AG04450 (cell line): ENCODE results near the gene SLC47A2. TPM values are rescaled to one million over a fixed set of nuclear protein-coding genes. Genes with fewer than 3 reads are reported as not detected.

Experiments used
- CTCF ChIA-PET: fragments of 300-600, 350-600 bp; formaldehyde crosslinking; extraction: SDS; loops from one replicate; lab custom pipeline; 2022; ENCODE audit warnings: antibody characterized with exemption, inconsistent platforms; lab: Charles Lee
- POLR2A ChIA-PET: fragments of 350-600 bp; formaldehyde crosslinking; extraction: SDS; loops from one replicate; lab custom pipeline; 2021; ENCODE audit warnings: antibody characterized with exemption, inconsistent platforms; lab: Yijun Ruan, JAX
- DNase-seq: peaks from one replicate; pipeline ENCODE4 v3.0.0-alpha.2; 2011; ENCODE audit warnings: low read depth, low spot score
- H3K27ac ChIP-seq: one replicate; pipeline ENCODE4 v1.5.1; 2012; ENCODE audit warnings: low read depth, low read length, control low read depth
- H3K27me3 ChIP-seq: one replicate; pipeline ENCODE4 v1.6.0; 2012; ENCODE audit warnings: low read length; ENCODE audit not compliant: control insufficient read depth, insufficient read depth
- H3K4me3 ChIP-seq: 2 replicates; pipeline ENCODE4 v1.5.1; 2011; ENCODE audit warnings: mild to moderate bottlenecking, low read depth, low read length, control low read depth
- H3K9me3 ChIP-seq: 2 replicates; pipeline ENCODE4 v1.5.1; 2012; ENCODE audit warnings: low read length; ENCODE audit not compliant: control insufficient read depth, insufficient read depth
- polyA plus RNA-seq: library from polyadenylated mRNA; depleted of rRNA; stranded (reverse); fragments of >200 nt; gene quantifications from 2 replicates; pipeline ENCODE4 v1.2.3, GENCODE V29; 2011
- TF ChIP-seq, protein P1 (sequence below): IDR thresholded peaks from 2 replicates; pipeline ENCODE4 v1.5.1; 2011; ENCODE audit warnings: low read depth, low read length, control low read depth, inconsistent platforms

SLC47A2 gene
- polyA plus RNA-seq, 1 experiment: not detected

DNA sequence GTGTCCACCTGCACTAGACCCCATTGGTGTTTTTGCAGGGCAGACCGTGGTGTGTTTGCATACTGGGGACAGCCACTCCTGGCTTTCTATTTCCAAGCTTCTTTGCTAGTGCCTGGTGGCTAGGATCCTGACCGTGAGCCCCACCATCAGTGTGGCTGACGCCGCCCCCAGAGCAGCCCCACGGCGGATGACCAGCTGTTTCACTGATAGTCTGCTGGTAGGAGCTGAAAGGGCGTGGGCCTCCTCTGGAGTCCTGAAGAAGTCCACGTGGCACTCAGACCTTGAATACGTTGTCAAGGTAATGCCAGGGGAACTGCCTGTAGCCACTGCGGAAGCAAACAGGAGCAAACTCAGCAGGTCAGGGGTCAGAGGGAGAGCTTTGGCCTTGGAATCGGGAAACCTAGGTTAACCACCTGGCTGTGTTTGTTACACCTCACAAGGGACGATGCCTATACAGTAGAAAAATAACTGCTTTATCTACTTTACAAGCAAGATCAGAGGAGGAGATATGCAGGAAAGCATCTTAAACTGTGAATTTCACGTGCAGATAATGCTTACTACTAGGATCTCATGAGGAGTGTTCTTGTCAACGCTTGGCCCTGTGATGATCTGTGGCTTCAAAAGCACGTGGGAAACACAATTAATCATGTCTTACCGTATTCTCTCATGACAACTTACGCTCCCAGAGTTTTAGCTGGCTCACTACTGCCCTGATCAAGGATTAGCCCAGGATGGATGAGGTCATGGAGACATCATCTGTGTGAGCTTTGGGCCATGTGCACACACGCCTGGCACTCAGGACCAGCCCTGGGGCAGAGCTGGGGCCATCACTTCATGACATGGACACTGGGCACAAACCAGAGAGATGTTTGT lies 37.6 kb downstream of the SLC47A2 start:
- POLR2A ChIA-PET: no interaction called here
- TF ChIP-seq, protein P1, sequence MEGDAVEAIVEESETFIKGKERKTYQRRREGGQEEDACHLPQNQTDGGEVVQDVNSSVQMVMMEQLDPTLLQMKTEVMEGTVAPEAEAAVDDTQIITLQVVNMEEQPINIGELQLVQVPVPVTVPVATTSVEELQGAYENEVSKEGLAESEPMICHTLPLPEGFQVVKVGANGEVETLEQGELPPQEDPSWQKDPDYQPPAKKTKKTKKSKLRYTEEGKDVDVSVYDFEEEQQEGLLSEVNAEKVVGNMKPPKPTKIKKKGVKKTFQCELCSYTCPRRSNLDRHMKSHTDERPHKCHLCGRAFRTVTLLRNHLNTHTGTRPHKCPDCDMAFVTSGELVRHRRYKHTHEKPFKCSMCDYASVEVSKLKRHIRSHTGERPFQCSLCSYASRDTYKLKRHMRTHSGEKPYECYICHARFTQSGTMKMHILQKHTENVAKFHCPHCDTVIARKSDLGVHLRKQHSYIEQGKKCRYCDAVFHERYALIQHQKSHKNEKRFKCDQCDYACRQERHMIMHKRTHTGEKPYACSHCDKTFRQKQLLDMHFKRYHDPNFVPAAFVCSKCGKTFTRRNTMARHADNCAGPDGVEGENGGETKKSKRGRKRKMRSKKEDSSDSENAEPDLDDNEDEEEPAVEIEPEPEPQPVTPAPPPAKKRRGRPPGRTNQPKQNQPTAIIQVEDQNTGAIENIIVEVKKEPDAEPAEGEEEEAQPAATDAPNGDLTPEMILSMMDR: no peak
- Histone ChIP-seq H3K27ac (no peak overlapping the region), H3K27me3 (peaks cover 3% of the 10 kb centered on the region), H3K9me3 (no peaks in the 10 kb centered on the region), H3K4me3 (no peak overlapping the region)
- CTCF ChIA-PET: no interaction called here
- DNase-seq: no peak

DNA sequence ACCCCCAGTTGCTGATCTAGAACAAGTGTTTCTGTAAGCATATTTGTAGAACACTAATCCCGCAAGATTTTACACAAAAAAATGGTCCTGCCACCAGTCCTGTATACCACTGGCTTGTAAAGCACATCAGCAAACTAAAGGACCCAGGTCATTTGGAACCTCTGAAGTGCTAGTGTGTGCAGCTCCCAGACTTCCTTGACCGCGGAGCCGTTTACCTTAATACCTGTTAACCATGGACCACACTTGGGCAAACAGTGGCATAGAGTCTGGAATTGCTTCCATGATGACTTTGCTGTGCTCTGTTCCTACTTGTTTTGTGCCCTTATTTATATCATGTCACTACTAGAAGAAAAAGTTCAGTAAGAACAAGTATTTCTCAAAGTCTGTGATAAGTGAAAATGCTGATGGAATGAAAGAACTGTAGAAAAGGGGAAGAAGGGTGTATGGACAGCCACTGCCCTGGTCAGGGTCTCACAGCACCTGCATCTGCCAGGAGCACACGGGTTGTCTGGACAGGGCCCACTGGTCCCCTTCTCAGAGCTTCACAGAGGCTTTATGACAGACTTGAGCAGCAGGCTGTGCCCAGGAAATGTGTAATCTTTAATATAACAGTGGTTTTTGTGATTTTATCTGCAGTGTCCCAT lies 38.5 kb downstream of the SLC47A2 start:
- ChIA-PET CTCF (interaction anchor here (1.5 kb wide), 1 partner anchor 87 kb away, joined by 3 read pairs; no protein-coding TSS in a partner anchor), POLR2A (no interaction called here)
- no peak for DNase-seq
- Histone ChIP-seq H3K9me3 (no peaks in the 10 kb centered on the region), H3K27me3 (no peaks in the 10 kb centered on the region), H3K4me3 (no peak overlapping the region), H3K27ac (no peak overlapping the region)
- TF ChIP-seq, protein P1: no peak

DNA sequence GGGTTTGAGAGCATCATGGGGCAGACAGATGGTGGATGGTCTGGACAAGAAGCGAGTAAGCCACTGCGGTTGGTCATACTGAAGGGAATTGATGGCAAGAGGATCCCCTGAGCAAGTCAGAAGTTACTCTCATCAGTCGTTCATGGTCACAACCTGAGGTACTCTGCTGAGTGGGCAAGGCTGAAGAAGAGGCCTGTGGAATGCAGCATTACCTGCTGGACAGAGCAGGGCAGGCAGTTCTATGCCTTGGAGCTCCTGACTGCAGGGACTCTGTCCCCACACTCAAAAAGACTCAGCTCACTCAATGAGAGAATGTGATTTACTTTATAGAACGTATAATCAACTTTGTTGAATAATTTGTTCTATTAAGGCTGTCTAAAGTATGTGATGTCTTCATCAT lies 39.5 kb downstream of the SLC47A2 start:
- no peak for DNase-seq
- H3K27me3 ChIP-seq: no peaks in the 10 kb centered on the region
- CTCF ChIA-PET: interaction anchor here (1.5 kb wide), 1 partner anchor 88 kb away, joined by 3 read pairs; no protein-coding TSS in a partner anchor
- POLR2A ChIA-PET: no interaction called here
- TF ChIP-seq, protein P1: no peak
- H3K9me3 ChIP-seq: no peaks in the 10 kb centered on the region
- H3K27ac ChIP-seq: no peak overlapping the region
- H3K4me3 ChIP-seq: no peak overlapping the region

DNA sequence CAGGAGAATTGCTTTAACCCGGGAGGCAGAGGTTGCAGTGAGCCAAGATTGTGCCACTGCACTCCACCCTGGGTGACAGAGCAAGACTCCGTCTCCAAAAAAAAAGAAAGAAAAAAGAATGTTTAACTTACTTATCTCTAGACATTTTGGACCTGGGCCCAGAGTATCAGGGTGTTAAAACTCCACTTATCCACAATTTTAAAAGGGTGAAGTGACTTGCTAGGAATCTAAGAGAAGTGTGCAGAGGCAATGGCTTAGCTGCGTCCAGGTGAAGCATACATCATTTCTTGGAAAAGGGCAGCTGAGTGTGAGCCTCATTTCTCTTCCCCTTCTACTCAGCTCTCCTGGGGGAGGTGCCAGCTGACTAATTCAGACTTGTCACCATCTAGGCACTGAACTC lies 42.8 kb downstream of the SLC47A2 start:
- H3K27me3 ChIP-seq: no peaks in the 10 kb centered on the region
- no peak for DNase-seq
- no peak overlapping the region for H3K27ac ChIP-seq
- POLR2A ChIA-PET: no interaction called here
- H3K9me3 ChIP-seq: no peaks in the 10 kb centered on the region
- no peak overlapping the region for H3K4me3 ChIP-seq
- CTCF ChIA-PET: no interaction called here
- TF ChIP-seq, protein P1: no peak
